Fibroblast of lung (primary cell): Measurements from ENCODE around the gene PTTG2. TPM values are rescaled to one million over a fixed set of nuclear protein-coding genes. Genes with fewer than 3 reads are reported as not detected.

Experiments
- DNase-seq, 2 donors: peaks; one replicate each; pipeline versions ENCODE4 v3.0.0 to v3.0.0-alpha.2; 2010; ENCODE audit warnings: low read depth in 2 of 2
- H2AFZ ChIP-seq: 2 replicates; pipeline ENCODE4 v1.5.1; 2012; ENCODE audit warnings: low read length, control low read depth, inconsistent platforms
- H3K27ac ChIP-seq: 2 replicates; pipeline ENCODE4 v1.5.1; 2011; ENCODE audit warnings: low read length, control low read depth; ENCODE audit not compliant: insufficient read depth
- H3K27me3 ChIP-seq: 2 replicates; pipeline ENCODE4 v1.5.1; 2011; ENCODE audit warnings: mild to moderate bottlenecking, low read length; ENCODE audit not compliant: control insufficient read depth, insufficient read depth
- H3K36me3 ChIP-seq: 2 replicates; pipeline ENCODE4 v1.5.1; 2011; ENCODE audit warnings: low read length; ENCODE audit not compliant: control insufficient read depth, insufficient read depth
- H3K4me1 ChIP-seq: 2 replicates; pipeline ENCODE4 v1.5.1; 2011; ENCODE audit warnings: low read length; ENCODE audit not compliant: control insufficient read depth, insufficient read depth; ENCODE audit errors: extremely low read depth
- H3K4me2 ChIP-seq: 2 replicates; pipeline ENCODE4 v1.5.1; 2011; ENCODE audit warnings: low read length, control low read depth; ENCODE audit not compliant: insufficient read depth; ENCODE audit errors: extremely low read depth
- H3K4me3 ChIP-seq, 4 experiments: fragments of 200-600 bp in 1 of 4; sonication (generic) in 1 of 4; replicated peaks in 1 of 4; 2 replicates each; pipeline ENCODE4 v1.5.1; 2011 to 2016; ENCODE audit warnings: low read length in 4 of 4, low read depth in 3 of 4, mild to moderate bottlenecking in 3 of 4, control low read depth in 2 of 4, inconsistent platforms in 1 of 4, mixed read lengths in 1 of 4; ENCODE audit not compliant: insufficient read depth in 1 of 4; ENCODE audit errors: control extremely low read depth in 1 of 4
- H3K79me2 ChIP-seq: 2 replicates; pipeline ENCODE4 v1.5.1; 2012; ENCODE audit warnings: mild to moderate bottlenecking, low read length, inconsistent platforms; ENCODE audit not compliant: control insufficient read depth, insufficient read depth
- H3K9ac ChIP-seq: 2 replicates; pipeline ENCODE4 v1.5.1; 2011; ENCODE audit warnings: mild to moderate bottlenecking, low read length, control low read depth; ENCODE audit not compliant: insufficient read depth
- H3K9me3 ChIP-seq: 2 replicates; pipeline ENCODE4 v1.5.1; 2012; ENCODE audit warnings: low read depth, low read length; ENCODE audit not compliant: control insufficient read depth, insufficient read depth
- H4K20me1 ChIP-seq: 2 replicates; pipeline ENCODE4 v1.5.1; 2011; ENCODE audit warnings: low read length; ENCODE audit not compliant: control insufficient read depth, insufficient read depth; ENCODE audit errors: extremely low read depth
- EZH2 ChIP-seq: IDR thresholded peaks from 2 replicates; pipeline ENCODE4 v1.5.1; 2012; ENCODE audit warnings: low read length, control low read depth, mild to moderate bottlenecking; ENCODE audit errors: missing control alignments
- polyA plus RNA-seq, 2 donors: library from polyadenylated mRNA; depleted of rRNA in 1 of 2; stranded (reverse) in 1 of 2; unstranded in 1 of 2; fragments of >200 nt; gene quantifications; 2 replicates each; pipeline ENCODE4 v1.2.1, GENCODE V29; 2011 to 2012; ENCODE audit warnings: missing spikeins in 1 of 2
- total RNA-seq: library from RNA; depleted of rRNA; stranded (reverse); fragments of >200 nt; gene quantifications from 2 replicates; pipeline ENCODE4 v1.2.1, GENCODE V29; 2014
- TF ChIP-seq, protein P1 (sequence below), 2 donors: IDR thresholded peaks in 1 of 2; conservative IDR thresholded peaks in 1 of 2; 1 replicate in 1 of 2; 2 replicates in 1 of 2; pipeline ENCODE4 v1.5.1; 2011 to 2012; ENCODE audit warnings: low read length in 2 of 2, control low read depth in 1 of 2, inconsistent platforms in 1 of 2, low read depth in 1 of 2, mild to moderate bottlenecking in 1 of 2

PTTG2 gene
- total and polyA plus RNA-seq, 2 donors (not counting 1 experiment from before 2014, with no cell fraction given), result not detected

DNA sequence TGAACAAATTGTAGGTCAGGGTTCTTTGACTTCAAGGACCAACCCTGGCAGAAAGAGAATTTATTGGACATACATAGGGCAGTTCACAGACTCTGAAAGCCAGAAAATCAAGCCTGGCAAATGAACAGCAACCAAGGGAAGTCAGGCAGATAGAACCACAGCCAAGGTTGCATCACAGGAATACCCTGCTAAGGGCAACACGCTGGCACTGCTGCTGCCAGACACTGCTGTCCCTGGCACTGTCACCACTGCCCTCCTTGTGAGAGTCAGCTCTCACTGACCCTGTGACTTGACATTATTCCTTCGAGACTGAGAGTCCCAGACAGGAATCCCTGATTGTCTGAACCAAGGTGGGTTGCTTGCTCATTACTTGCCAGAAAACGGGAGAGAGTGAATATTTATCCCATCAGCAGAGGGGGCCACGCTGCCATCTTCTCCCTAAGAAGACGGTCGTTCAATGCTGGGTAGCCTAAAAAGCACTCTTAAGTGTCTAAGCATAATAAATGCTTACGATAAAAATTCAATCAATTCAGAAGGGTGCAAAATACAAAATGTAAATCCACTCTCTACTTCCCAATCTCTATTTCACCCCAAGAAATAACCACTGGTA, 23.2 kb upstream of the PTTG2 start:
- Histone ChIP-seq H3K4me1 (no peaks in the 10 kb centered on the region), H3K27ac (no peak overlapping the region), H3K4me3 (no peak overlapping the region), H3K9me3 (no peaks in the 10 kb centered on the region), H3K4me2 (no peak overlapping the region), H3K9ac (no peak overlapping the region), H2AFZ (no peak overlapping the region), H4K20me1 (no peaks in the 10 kb centered on the region), H3K36me3 (no peaks in the 10 kb centered on the region), H3K79me2 (no peaks in the 10 kb centered on the region), H3K27me3 (no peaks in the 10 kb centered on the region)
- TF ChIP-seq, protein P1, sequence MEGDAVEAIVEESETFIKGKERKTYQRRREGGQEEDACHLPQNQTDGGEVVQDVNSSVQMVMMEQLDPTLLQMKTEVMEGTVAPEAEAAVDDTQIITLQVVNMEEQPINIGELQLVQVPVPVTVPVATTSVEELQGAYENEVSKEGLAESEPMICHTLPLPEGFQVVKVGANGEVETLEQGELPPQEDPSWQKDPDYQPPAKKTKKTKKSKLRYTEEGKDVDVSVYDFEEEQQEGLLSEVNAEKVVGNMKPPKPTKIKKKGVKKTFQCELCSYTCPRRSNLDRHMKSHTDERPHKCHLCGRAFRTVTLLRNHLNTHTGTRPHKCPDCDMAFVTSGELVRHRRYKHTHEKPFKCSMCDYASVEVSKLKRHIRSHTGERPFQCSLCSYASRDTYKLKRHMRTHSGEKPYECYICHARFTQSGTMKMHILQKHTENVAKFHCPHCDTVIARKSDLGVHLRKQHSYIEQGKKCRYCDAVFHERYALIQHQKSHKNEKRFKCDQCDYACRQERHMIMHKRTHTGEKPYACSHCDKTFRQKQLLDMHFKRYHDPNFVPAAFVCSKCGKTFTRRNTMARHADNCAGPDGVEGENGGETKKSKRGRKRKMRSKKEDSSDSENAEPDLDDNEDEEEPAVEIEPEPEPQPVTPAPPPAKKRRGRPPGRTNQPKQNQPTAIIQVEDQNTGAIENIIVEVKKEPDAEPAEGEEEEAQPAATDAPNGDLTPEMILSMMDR (conservative IDR thresholded peaks at IDR 0.05 in 1 of 2, IDR thresholded peaks at IDR 0.05 in 1 of 2; ENCODE audit: low read depth in 1 of 2, low read length in 2 of 2), result no peak
- DNase-seq, result no peak

GRCh38 chr4:37938208-37938607, 22.0 kb upstream of the PTTG2 start:
- Histone ChIP-seq H3K36me3 (no peaks in the 10 kb centered on the region), H2AFZ (no peak overlapping the region), H4K20me1 (no peaks in the 10 kb centered on the region), H3K9me3 (no peaks in the 10 kb centered on the region), H3K4me3 (no peak overlapping the region), H3K9ac (no peak overlapping the region), H3K4me1 (no peaks in the 10 kb centered on the region), H3K4me2 (no peak overlapping the region), H3K27me3 (no peaks in the 10 kb centered on the region), H3K79me2 (no peaks in the 10 kb centered on the region), H3K27ac (no peak overlapping the region)
- no peak for DNase-seq
- TF ChIP-seq EZH2, result no peak
- TF ChIP-seq, protein P1 (conservative IDR thresholded peaks at IDR 0.05 in 1 of 2, IDR thresholded peaks at IDR 0.05 in 1 of 2; ENCODE audit: low read depth in 1 of 2, low read length in 2 of 2), result no peak

DNA sequence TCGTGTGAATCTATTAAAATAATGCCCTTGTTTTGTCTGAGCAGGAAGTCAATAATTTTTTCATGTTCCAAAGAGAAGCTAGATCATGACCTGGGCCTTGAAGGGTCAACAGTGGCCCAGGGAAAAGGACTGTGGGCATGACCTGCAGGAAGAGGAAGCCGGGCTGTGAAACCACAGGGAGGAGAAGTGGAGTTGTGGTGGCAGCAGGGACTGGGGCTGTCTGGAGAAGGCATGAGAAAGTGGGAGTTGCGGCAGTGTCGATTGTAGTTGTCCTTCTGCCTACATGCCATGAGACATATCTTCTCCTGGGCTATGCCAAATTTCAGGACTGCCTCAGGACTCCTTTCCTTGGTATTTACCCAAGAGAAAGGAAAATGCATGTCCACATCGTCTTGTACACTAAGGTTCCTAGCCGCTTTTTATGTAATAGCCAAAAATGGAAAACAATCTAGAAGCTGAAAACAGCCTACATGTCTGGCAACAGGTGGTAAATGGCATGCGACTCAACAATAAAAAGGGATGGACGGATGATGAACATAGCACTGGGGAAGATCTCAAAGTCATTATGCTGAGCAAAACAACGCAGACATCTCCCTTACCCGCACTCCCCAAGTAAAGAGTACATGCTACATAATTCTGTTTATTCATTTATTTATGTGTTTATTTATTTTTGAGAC, 13.6 kb upstream of the PTTG2 start:
- H3K9ac ChIP-seq, result no peak overlapping the region
- no peak for TF ChIP-seq EZH2
- TF ChIP-seq, protein P1 (conservative IDR thresholded peaks at IDR 0.05 in 1 of 2, IDR thresholded peaks at IDR 0.05 in 1 of 2; ENCODE audit: low read depth in 1 of 2, low read length in 2 of 2), result no peak
- no peaks in the 10 kb centered on the region for H3K27me3 ChIP-seq
- H3K4me1 ChIP-seq, result no peaks in the 10 kb centered on the region
- H3K36me3 ChIP-seq, result no peaks in the 10 kb centered on the region
- no peak for DNase-seq
- no peaks in the 10 kb centered on the region for H4K20me1 ChIP-seq
- H3K9me3 ChIP-seq, result no peaks in the 10 kb centered on the region
- H2AFZ ChIP-seq, result no peak overlapping the region
- H3K79me2 ChIP-seq, result no peaks in the 10 kb centered on the region
- no peak overlapping the region for H3K27ac ChIP-seq
- H3K4me2 ChIP-seq, result no peak overlapping the region
- H3K4me3 ChIP-seq, result no peak overlapping the region
